Panc1 (cell line): ENCODE data around the gene BOD1. TPM values are rescaled to one million over a fixed set of nuclear protein-coding genes. Genes with fewer than 3 reads are reported as not detected.
A peak's percentile ranks its signal among the peaks of the same experiment; 100 is the strongest.

Experiments
- ATAC-seq: fragments of 200-7000 bp; cut with Tn5 transposase; 2 replicates; pipeline ENCODE4 v1.9.1; 2020; ENCODE audit warnings: mild to moderate bottlenecking, moderate library complexity
- BruUV-seq: library from RNA; stranded (reverse); fragments of 400-500 nt; replicated peaks from 2 replicates; lab custom pipeline; 2021; lab: Mats Ljungman, UMichigan
- CTCF ChIA-PET: fragments of 300-600 bp; sonication (Branson Sonifier 250); formaldehyde crosslinking; loops from one replicate; lab custom pipeline; 2022; ENCODE audit warnings: antibody characterized with exemption; lab: Charles Lee
- POLR2A ChIA-PET: fragments of 300-600 bp; sonication (Branson Sonifier 250); formaldehyde crosslinking; loops from one replicate; lab custom pipeline; 2022; ENCODE audit warnings: antibody characterized with exemption; lab: Charles Lee
- DNase-seq: peaks from one replicate; pipeline ENCODE4 v3.0.0-alpha.2; 2010; ENCODE audit warnings: low read depth, low spot score
- H3K27ac ChIP-seq: 2 replicates; pipeline ENCODE4 v1.5.1; 2011; ENCODE audit warnings: mild to moderate bottlenecking, low read length, inconsistent platforms
- H3K27me3 ChIP-seq: fragments of 200-500 bp; sonication (Bioruptor generic); 2 replicates; pipeline ENCODE4 v1.6.0; 2014; ENCODE audit warnings: low read length, inconsistent platforms; ENCODE audit not compliant: control insufficient read depth, insufficient read depth
- H3K36me3 ChIP-seq: fragments of 200-500 bp; sonication (Bioruptor generic); 2 replicates; pipeline ENCODE4 v1.5.1; 2014; ENCODE audit warnings: inconsistent platforms, mild to moderate bottlenecking, low read length, moderate library complexity; ENCODE audit not compliant: control insufficient read depth, insufficient read depth
- H3K4me1 ChIP-seq: 2 replicates; pipeline ENCODE4 v1.5.1; 2011; ENCODE audit warnings: inconsistent platforms, mild to moderate bottlenecking, low read length, moderate library complexity; ENCODE audit not compliant: control insufficient read depth, insufficient read depth
- H3K4me3 ChIP-seq, 2 experiments: 2 replicates each; pipeline ENCODE4 v1.5.1; 2011 to 2012; ENCODE audit warnings: low read depth in 2 of 2, low read length in 2 of 2, mild to moderate bottlenecking in 2 of 2, inconsistent platforms in 1 of 2, moderate library complexity in 1 of 2
- H3K9me3 ChIP-seq: fragments of 200-500 bp; sonication (Bioruptor generic); 2 replicates; pipeline ENCODE4 v1.5.1; 2014; ENCODE audit warnings: low read depth, mild to moderate bottlenecking, inconsistent platforms, low read length, moderate library complexity; ENCODE audit not compliant: control insufficient read depth, insufficient read depth
- POLR2AphosphoS5 ChIP-seq: IDR thresholded peaks from 2 replicates; pipeline ENCODE4 v1.6.1; 2012; ENCODE audit warnings: mild to moderate bottlenecking, low read depth, low read length, moderate library complexity
- SIN3A ChIP-seq: IDR thresholded peaks from 2 replicates; pipeline ENCODE4 v1.6.1; 2012; ENCODE audit warnings: low read depth, mild to moderate bottlenecking, low read length, moderate library complexity, borderline replicate concordance; ENCODE audit not compliant: insufficient read depth
- TCF7L2 ChIP-seq: IDR thresholded peaks from 2 replicates; pipeline ENCODE4 v1.6.1; 2011; ENCODE audit warnings: mild to moderate bottlenecking, low read depth, low read length, inconsistent platforms
- in situ Hi-C: cut with HindIII; loops from 2 replicates; pipeline ENCODE4 v1.10.0; 2016; ENCODE audit warnings: low sequenced_read_pairs, low pct_unique_long_range_greater_than_20kb
- intact Hi-C: fragments of 100-400 bp; cut with micrococcal nuclease; formaldehyde crosslinking; loops from one replicate; pipeline ENCODE4 v1.10.0; 2022; ENCODE audit not compliant: unreplicated experiment
- total RNA-seq: library from RNA; stranded (reverse); gene quantifications from one replicate; pipeline ENCODE4 v1.2.1, GENCODE V29; 2021; ENCODE audit not compliant: unreplicated experiment
- TF ChIP-seq, protein P1 (sequence below): fragments of 450-650 bp; IDR thresholded peaks from 2 replicates; pipeline ENCODE4 v1.5.1; 2017; ENCODE audit warnings: mild to moderate bottlenecking
- TF ChIP-seq, protein P2 (sequence below), 2 experiments: IDR thresholded peaks; 2 replicates each; pipeline ENCODE4 v1.6.1; 2011 to 2012; ENCODE audit warnings: low read depth in 2 of 2, control low read depth in 1 of 2, low read length in 1 of 2, mild to moderate bottlenecking in 1 of 2, moderate library complexity in 1 of 2; ENCODE audit not compliant: insufficient read depth in 1 of 2

BOD1 gene
- total RNA-seq, 1 experiment from 2014 or later = 86.1 TPM

GRCh38 chr5:173626505-173626820 is 10.0 kb upstream of the BOD1 start:
- no peak for DNase-seq
- Histone ChIP-seq H3K27me3 (no peaks in the 10 kb centered on the region; the same call in 1 of the 2 replicates), H3K4me3 (no peak overlapping the region), H3K36me3 (no peaks in the 10 kb centered on the region), H3K9me3 (no peaks in the 10 kb centered on the region), H3K4me1 (no peaks in the 10 kb centered on the region), H3K27ac (no peak overlapping the region)
- BruUV-seq = no TSS peak
- intact Hi-C loops = no loop called here
- no peak for ATAC-seq
- CTCF ChIA-PET = no interaction called here
- in situ Hi-C loops = no loop called here
- TF ChIP-seq POLR2AphosphoS5 (no peak), TCF7L2 (no peak), SIN3A (no peak)
- TF ChIP-seq, protein P1, sequence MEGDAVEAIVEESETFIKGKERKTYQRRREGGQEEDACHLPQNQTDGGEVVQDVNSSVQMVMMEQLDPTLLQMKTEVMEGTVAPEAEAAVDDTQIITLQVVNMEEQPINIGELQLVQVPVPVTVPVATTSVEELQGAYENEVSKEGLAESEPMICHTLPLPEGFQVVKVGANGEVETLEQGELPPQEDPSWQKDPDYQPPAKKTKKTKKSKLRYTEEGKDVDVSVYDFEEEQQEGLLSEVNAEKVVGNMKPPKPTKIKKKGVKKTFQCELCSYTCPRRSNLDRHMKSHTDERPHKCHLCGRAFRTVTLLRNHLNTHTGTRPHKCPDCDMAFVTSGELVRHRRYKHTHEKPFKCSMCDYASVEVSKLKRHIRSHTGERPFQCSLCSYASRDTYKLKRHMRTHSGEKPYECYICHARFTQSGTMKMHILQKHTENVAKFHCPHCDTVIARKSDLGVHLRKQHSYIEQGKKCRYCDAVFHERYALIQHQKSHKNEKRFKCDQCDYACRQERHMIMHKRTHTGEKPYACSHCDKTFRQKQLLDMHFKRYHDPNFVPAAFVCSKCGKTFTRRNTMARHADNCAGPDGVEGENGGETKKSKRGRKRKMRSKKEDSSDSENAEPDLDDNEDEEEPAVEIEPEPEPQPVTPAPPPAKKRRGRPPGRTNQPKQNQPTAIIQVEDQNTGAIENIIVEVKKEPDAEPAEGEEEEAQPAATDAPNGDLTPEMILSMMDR = no peak
- TF ChIP-seq, protein P2, sequence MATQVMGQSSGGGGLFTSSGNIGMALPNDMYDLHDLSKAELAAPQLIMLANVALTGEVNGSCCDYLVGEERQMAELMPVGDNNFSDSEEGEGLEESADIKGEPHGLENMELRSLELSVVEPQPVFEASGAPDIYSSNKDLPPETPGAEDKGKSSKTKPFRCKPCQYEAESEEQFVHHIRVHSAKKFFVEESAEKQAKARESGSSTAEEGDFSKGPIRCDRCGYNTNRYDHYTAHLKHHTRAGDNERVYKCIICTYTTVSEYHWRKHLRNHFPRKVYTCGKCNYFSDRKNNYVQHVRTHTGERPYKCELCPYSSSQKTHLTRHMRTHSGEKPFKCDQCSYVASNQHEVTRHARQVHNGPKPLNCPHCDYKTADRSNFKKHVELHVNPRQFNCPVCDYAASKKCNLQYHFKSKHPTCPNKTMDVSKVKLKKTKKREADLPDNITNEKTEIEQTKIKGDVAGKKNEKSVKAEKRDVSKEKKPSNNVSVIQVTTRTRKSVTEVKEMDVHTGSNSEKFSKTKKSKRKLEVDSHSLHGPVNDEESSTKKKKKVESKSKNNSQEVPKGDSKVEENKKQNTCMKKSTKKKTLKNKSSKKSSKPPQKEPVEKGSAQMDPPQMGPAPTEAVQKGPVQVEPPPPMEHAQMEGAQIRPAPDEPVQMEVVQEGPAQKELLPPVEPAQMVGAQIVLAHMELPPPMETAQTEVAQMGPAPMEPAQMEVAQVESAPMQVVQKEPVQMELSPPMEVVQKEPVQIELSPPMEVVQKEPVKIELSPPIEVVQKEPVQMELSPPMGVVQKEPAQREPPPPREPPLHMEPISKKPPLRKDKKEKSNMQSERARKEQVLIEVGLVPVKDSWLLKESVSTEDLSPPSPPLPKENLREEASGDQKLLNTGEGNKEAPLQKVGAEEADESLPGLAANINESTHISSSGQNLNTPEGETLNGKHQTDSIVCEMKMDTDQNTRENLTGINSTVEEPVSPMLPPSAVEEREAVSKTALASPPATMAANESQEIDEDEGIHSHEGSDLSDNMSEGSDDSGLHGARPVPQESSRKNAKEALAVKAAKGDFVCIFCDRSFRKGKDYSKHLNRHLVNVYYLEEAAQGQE (IDR thresholded peaks at IDR 0.05; ENCODE audit: insufficient read depth in 1 of 2, low read depth in 2 of 2, low read length in 1 of 2) = no peak
- POLR2A ChIA-PET = no interaction called here

DNA sequence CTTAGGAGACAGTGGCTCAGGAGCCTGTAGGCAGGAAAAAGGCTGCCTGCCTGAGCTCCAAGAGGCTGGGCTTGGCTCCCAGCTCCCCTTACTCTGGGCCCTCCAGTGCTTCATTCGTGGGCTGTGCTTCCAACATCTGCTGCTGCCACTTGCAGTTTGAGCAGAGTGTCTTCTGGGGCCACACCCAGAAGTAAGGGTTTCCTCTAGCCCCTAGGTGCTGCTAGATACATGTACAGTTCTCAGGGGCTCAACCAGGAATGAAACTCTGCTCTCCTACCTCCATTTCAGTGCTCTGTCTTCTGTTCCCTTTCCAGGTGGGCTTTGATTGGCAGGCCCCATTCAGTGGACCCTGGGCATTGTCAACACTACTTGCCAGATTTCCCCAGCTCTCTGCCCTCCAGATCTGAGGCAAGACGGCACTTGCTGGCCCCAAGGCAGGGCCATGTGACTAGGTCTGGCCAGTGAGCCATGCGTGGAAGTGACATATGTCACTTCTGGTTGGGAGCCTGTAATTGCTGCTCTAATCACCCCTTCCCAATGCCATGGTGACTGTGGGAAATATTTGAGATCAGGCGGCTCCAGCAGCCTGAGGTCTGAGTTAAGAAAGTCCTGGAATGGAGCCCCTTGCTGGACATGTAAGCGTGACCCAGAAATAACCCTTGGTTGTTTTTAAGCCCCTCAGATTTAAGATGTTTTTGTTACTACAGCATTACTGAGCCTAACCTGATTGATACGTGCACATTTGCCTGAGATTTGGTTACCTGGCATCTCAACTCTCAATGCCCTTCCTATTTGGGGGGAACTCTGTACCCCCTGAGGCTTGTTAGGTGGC is 9.4 kb upstream of the BOD1 start:
- H3K4me3 ChIP-seq = no peak overlapping the region
- BruUV-seq = no TSS peak
- in situ Hi-C loops (no loop called here), intact Hi-C loops (no loop called here)
- H3K9me3 ChIP-seq = no peaks in the 10 kb centered on the region
- H3K27me3 ChIP-seq = no peaks in the 10 kb centered on the region; the same call in 1 of the 2 replicates
- no peaks in the 10 kb centered on the region for H3K36me3 ChIP-seq
- H3K27ac ChIP-seq = no peak overlapping the region
- ATAC-seq (peak; percentile 43; the same call in 1 of the 2 replicates), DNase-seq (no peak)
- ChIA-PET POLR2A (no interaction called here), CTCF (no interaction called here)
- no peaks in the 10 kb centered on the region for H3K4me1 ChIP-seq
- TF ChIP-seq POLR2AphosphoS5 = no peak
- TF ChIP-seq, protein P1 = no peak
- TF ChIP-seq SIN3A = no peak
- TF ChIP-seq, protein P2 (IDR thresholded peaks at IDR 0.05; ENCODE audit: insufficient read depth in 1 of 2, low read depth in 2 of 2, low read length in 1 of 2) = no peak
- TF ChIP-seq TCF7L2 = no peak
